SK-N-SH treated with all-trans-retinoic acid at 6 μM for 48 hours (cell line): ENCODE data around the gene SETDB2.

Source experiments
- ATAC-seq: fragments of 200-7000 bp; cut with Tn5 transposase; 3 replicates; pipeline ENCODE4 v1.9.1; 2020; ENCODE audit warnings: mild to moderate bottlenecking, moderate library complexity
- ARNTL ChIP-seq: fragments of 450-650 bp; formaldehyde crosslinking; IDR thresholded peaks from 2 replicates; pipeline ENCODE4 v1.5.0; 2020; ENCODE audit warnings: low read depth, mild to moderate bottlenecking, moderate library complexity, borderline replicate concordance
- ESRRG ChIP-seq: fragments of 250-450 bp; sonication (Bioruptor Pico); IDR thresholded peaks from 2 replicates; pipeline ENCODE4 v1.6.1; 2021; ENCODE audit warnings: mild to moderate bottlenecking
- GLIS3 ChIP-seq: fragments of 250-450 bp; sonication (Bioruptor Pico); IDR thresholded peaks from 2 replicates; pipeline ENCODE4 v1.5.0; 2020; ENCODE audit warnings: mild to moderate bottlenecking, moderate library complexity
- OSR1 ChIP-seq: fragments of 250-450 bp; sonication (Bioruptor Pico); IDR thresholded peaks from 2 replicates; pipeline ENCODE4 v1.8.0; 2022; ENCODE audit warnings: moderate library complexity, mild to moderate bottlenecking, inconsistent platforms
- PPARA ChIP-seq: fragments of 250-450 bp; sonication (Bioruptor Pico); IDR thresholded peaks from 2 replicates; pipeline ENCODE4 v1.5.0; 2020; ENCODE audit warnings: mild to moderate bottlenecking, borderline replicate concordance
- SNAI2 ChIP-seq: fragments of 250-450 bp; sonication (Bioruptor Pico); IDR thresholded peaks from 2 replicates; pipeline ENCODE4 v1.5.0; 2020; ENCODE audit warnings: mild to moderate bottlenecking, moderate library complexity
- TOX ChIP-seq: fragments of 250-450 bp; sonication (Bioruptor Pico); IDR thresholded peaks from 2 replicates; pipeline ENCODE4 v1.8.0; 2021; ENCODE audit warnings: mild to moderate bottlenecking, moderate library complexity, borderline replicate concordance
- ZC3H10 ChIP-seq: fragments of 250-450 bp; sonication (Bioruptor Pico); IDR thresholded peaks from 2 replicates; pipeline ENCODE4 v1.5.1; 2021; ENCODE audit warnings: mild to moderate bottlenecking, moderate library complexity
- ZFP3 ChIP-seq: fragments of 250-450 bp; sonication (Bioruptor Pico); IDR thresholded peaks from 2 replicates; pipeline ENCODE4 v1.5.0; 2020; ENCODE audit warnings: mild to moderate bottlenecking, moderate library complexity
- ZFP30 ChIP-seq: fragments of 450-650 bp; formaldehyde crosslinking; IDR thresholded peaks from 2 replicates; pipeline ENCODE4 v1.5.0; 2022; ENCODE audit warnings: mild to moderate bottlenecking, moderate library complexity
- ZNF565 ChIP-seq: fragments of 450-650 bp; formaldehyde crosslinking; conservative IDR thresholded peaks from 2 replicates; pipeline ENCODE4 v1.5.0; 2020; ENCODE audit warnings: low read depth, mild to moderate bottlenecking, moderate library complexity
- ZNF70 ChIP-seq: fragments of 450-650 bp; formaldehyde crosslinking; IDR thresholded peaks from 2 replicates; pipeline ENCODE4 v1.5.0; 2020; ENCODE audit warnings: mild to moderate bottlenecking, moderate library complexity
- ZNF8 ChIP-seq: fragments of 450-650 bp; formaldehyde crosslinking; IDR thresholded peaks from 2 replicates; pipeline ENCODE4 v1.5.0; 2020; ENCODE audit warnings: mild to moderate bottlenecking, moderate library complexity
- TF ChIP-seq, protein P1 (sequence below): fragments of 250-450 bp; sonication (Bioruptor Pico); IDR thresholded peaks from 2 replicates; pipeline ENCODE4 v1.5.0; 2020; ENCODE audit warnings: mild to moderate bottlenecking, moderate library complexity
- TF ChIP-seq, protein P2 (sequence below): fragments of 250-450 bp; sonication (Bioruptor Pico); IDR thresholded peaks from 2 replicates; pipeline ENCODE4 v1.5.1; 2020; ENCODE audit warnings: low read depth, mild to moderate bottlenecking, moderate library complexity
- TF ChIP-seq, protein P3 (sequence below): fragments of 250-450 bp; sonication (Bioruptor Pico); IDR thresholded peaks from 2 replicates; pipeline ENCODE4 v1.8.0; 2020; ENCODE audit warnings: mild to moderate bottlenecking, moderate library complexity, borderline replicate concordance
- TF ChIP-seq, protein P4 (sequence below): fragments of 250-450 bp; sonication (Bioruptor Pico); IDR thresholded peaks from 2 replicates; pipeline ENCODE4 v1.8.0; 2021; ENCODE audit warnings: low read depth, mild to moderate bottlenecking, moderate library complexity, borderline replicate concordance
- TF ChIP-seq, protein P5 (sequence below): fragments of 250-450 bp; sonication (Bioruptor Pico); IDR thresholded peaks from 2 replicates; pipeline ENCODE4 v1.5.1; 2021; ENCODE audit warnings: mild to moderate bottlenecking, moderate library complexity

The SETDB2 gene

DNA sequence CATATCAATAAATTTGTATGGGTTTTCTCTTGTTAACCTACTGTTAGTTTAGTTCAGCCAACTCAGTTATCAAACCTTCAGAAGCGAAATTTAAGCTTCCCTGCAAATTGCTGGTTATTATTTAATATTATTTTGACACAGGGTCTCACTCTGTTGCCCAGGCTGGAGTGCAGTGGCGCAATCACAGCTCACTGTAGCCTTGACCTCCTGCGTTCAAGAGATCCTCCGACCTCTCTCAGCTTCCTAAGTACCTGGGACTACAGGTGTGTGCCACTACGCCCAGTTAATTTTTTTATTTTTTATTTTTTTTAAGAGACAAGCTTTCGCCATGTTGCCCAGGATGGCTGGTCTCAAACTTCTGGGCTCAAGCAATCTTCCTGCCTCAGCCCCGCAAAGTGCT lies 6.4 kb upstream of the SETDB2 start (continued):
- TF ChIP-seq, protein P1, sequence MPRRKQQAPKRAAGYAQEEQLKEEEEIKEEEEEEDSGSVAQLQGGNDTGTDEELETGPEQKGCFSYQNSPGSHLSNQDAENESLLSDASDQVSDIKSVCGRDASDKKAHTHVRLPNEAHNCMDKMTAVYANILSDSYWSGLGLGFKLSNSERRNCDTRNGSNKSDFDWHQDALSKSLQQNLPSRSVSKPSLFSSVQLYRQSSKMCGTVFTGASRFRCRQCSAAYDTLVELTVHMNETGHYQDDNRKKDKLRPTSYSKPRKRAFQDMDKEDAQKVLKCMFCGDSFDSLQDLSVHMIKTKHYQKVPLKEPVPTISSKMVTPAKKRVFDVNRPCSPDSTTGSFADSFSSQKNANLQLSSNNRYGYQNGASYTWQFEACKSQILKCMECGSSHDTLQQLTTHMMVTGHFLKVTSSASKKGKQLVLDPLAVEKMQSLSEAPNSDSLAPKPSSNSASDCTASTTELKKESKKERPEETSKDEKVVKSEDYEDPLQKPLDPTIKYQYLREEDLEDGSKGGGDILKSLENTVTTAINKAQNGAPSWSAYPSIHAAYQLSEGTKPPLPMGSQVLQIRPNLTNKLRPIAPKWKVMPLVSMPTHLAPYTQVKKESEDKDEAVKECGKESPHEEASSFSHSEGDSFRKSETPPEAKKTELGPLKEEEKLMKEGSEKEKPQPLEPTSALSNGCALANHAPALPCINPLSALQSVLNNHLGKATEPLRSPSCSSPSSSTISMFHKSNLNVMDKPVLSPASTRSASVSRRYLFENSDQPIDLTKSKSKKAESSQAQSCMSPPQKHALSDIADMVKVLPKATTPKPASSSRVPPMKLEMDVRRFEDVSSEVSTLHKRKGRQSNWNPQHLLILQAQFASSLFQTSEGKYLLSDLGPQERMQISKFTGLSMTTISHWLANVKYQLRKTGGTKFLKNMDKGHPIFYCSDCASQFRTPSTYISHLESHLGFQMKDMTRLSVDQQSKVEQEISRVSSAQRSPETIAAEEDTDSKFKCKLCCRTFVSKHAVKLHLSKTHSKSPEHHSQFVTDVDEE (CRISPR knock-in tag): no peak
- TF ChIP-seq, protein P2, sequence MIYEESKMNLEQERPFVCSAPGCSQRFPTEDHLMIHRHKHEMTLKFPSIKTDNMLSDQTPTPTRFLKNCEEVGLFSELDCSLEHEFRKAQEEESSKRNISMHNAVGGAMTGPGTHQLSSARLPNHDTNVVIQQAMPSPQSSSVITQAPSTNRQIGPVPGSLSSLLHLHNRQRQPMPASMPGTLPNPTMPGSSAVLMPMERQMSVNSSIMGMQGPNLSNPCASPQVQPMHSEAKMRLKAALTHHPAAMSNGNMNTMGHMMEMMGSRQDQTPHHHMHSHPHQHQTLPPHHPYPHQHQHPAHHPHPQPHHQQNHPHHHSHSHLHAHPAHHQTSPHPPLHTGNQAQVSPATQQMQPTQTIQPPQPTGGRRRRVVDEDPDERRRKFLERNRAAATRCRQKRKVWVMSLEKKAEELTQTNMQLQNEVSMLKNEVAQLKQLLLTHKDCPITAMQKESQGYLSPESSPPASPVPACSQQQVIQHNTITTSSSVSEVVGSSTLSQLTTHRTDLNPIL (CRISPR knock-in tag): no peak
- no peak for TF ChIP-seq ZFP30 (CRISPR knock-in tag)

DNA sequence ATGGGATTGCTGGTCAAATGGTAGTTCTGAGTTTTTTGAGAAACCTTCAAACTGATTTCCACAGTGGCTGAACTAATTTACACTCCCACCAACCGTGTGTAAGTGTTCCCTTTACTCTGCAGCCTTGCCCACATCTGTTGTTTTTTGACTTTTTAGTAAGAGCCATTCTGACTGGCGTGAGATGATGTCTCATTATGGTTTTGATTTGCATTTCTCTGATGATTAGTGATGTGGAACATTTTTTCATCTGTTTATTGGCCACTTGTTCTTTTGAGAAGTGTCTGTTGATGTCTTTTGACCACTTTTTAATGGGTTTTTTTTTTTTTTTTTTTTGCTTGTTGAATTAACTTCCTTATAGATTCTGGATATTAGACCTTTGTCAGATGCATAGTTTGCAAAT lies 4.5 kb upstream of the SETDB2 start:
- ATAC-seq: no peak
- TF ChIP-seq, protein P3, sequence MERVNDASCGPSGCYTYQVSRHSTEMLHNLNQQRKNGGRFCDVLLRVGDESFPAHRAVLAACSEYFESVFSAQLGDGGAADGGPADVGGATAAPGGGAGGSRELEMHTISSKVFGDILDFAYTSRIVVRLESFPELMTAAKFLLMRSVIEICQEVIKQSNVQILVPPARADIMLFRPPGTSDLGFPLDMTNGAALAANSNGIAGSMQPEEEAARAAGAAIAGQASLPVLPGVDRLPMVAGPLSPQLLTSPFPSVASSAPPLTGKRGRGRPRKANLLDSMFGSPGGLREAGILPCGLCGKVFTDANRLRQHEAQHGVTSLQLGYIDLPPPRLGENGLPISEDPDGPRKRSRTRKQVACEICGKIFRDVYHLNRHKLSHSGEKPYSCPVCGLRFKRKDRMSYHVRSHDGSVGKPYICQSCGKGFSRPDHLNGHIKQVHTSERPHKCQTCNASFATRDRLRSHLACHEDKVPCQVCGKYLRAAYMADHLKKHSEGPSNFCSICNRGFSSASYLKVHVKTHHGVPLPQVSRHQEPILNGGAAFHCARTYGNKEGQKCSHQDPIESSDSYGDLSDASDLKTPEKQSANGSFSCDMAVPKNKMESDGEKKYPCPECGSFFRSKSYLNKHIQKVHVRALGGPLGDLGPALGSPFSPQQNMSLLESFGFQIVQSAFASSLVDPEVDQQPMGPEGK (CRISPR knock-in tag): no peak
- no peak for TF ChIP-seq GLIS3 (CRISPR knock-in tag)
- TF ChIP-seq ZFP3 (CRISPR knock-in tag): no peak
- TF ChIP-seq, protein P2 (CRISPR knock-in tag): no peak
- no peak for TF ChIP-seq SNAI2 (CRISPR knock-in tag)
- no peak for TF ChIP-seq ARNTL (CRISPR knock-in tag)
- no peak for TF ChIP-seq ESRRG (CRISPR knock-in tag)
- no peak for TF ChIP-seq PPARA (CRISPR knock-in tag)
- TF ChIP-seq ZFP30 (CRISPR knock-in tag): no peak
- TF ChIP-seq OSR1 (CRISPR knock-in tag): no peak
- TF ChIP-seq, protein P1 (CRISPR knock-in tag): no peak
- no peak for TF ChIP-seq ZNF70 (CRISPR knock-in tag)
- TF ChIP-seq, protein P4, sequence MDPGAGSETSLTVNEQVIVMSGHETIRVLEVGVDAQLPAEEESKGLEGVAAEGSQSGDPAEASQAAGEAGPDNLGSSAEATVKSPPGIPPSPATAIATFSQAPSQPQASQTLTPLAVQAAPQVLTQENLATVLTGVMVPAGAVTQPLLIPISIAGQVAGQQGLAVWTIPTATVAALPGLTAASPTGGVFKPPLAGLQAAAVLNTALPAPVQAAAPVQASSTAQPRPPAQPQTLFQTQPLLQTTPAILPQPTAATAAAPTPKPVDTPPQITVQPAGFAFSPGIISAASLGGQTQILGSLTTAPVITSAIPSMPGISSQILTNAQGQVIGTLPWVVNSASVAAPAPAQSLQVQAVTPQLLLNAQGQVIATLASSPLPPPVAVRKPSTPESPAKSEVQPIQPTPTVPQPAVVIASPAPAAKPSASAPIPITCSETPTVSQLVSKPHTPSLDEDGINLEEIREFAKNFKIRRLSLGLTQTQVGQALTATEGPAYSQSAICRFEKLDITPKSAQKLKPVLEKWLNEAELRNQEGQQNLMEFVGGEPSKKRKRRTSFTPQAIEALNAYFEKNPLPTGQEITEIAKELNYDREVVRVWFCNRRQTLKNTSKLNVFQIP (CRISPR knock-in tag): no peak
- TF ChIP-seq, protein P5, sequence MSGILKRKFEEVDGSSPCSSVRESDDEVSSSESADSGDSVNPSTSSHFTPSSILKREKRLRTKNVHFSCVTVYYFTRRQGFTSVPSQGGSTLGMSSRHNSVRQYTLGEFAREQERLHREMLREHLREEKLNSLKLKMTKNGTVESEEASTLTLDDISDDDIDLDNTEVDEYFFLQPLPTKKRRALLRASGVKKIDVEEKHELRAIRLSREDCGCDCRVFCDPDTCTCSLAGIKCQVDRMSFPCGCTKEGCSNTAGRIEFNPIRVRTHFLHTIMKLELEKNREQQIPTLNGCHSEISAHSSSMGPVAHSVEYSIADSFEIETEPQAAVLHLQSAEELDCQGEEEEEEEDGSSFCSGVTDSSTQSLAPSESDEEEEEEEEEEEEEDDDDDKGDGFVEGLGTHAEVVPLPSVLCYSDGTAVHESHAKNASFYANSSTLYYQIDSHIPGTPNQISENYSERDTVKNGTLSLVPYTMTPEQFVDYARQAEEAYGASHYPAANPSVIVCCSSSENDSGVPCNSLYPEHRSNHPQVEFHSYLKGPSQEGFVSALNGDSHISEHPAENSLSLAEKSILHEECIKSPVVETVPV (CRISPR knock-in tag): no peak

DNA sequence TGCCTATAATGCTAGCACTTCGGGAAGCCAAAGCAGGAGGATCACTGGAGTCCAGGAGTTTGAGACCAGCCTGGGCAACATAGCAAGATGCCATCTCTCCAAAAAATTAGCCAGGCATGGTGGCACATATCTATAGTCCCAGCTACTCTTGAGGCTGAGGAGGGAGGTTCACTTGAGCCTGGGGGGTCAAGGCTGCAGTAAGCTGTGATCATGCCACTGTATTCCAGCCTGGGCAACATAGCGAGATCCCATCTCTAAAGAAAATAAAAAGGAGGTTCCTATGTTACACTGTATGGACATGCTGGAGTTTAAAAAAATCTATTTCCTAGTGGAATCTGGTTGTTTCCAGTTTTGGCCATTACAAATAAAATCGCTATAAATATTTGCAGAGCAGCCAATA lies 2.8 kb upstream of the SETDB2 start:
- no peak for ATAC-seq
- TF ChIP-seq TOX (CRISPR knock-in tag) (no peak), ZNF8 (CRISPR knock-in tag) (no peak), ZNF565 (CRISPR knock-in tag) (no peak), OSR1 (CRISPR knock-in tag) (no peak), ZC3H10 (CRISPR knock-in tag) (no peak), ZNF70 (CRISPR knock-in tag) (no peak)
- TF ChIP-seq, protein P2 (CRISPR knock-in tag): no peak
